ENCODE measurements around the gene GRAPL.
"Not testable (repeated sequence)": the region's sequence is repeated elsewhere in the genome, so short reads cannot be mapped to it uniquely, and the experiment has no call there.

Gene GRAPL

GRCh38 chr17:19133793-19134192, 6.4 kb downstream of the GRAPL start:
- DNase-seq (ENCODE audit: low spot score); H3K4me3 ChIP-seq; H3K27ac ChIP-seq: not testable (repeated sequence)

- not testable (repeated sequence) for DNase-seq (ENCODE audit: low spot score); H3K27ac ChIP-seq; H3K4me3 ChIP-seq
Measured at GRCh38 chr17:19135391-19135790, 8.0 kb downstream of the GRAPL start.

GRCh38 chr17:19136138-19136537, 8.7 kb downstream of the GRAPL start:
- H3K4me3 ChIP-seq, H3K27ac ChIP-seq: not testable (repeated sequence)

GRCh38 chr17:19136605-19137004, 9.2 kb downstream of the GRAPL start:
- H3K4me3 ChIP-seq; DNase-seq (ENCODE audit: low spot score); H3K27ac ChIP-seq: not testable (repeated sequence)

More at GRCh38 chr17:19136138-19136537, 8.7 kb downstream of the GRAPL start:
- not testable (repeated sequence) for DNase-seq (ENCODE audit: low spot score)

- not testable (repeated sequence) for H3K27ac ChIP-seq; H3K4me3 ChIP-seq; DNase-seq (ENCODE audit: low spot score)
Measured at GRCh38 chr17:19137959-19138358, 10.6 kb downstream of the GRAPL start.

- not testable (repeated sequence) for H3K4me3 ChIP-seq; DNase-seq (ENCODE audit: low spot score)
- peak overlapping the region in 1 of 2 donors; percentile 75 for H3K27ac ChIP-seq
Measured at GRCh38 chr17:19141366-19142155, 14.2 kb downstream of the GRAPL start.

GRCh38 chr17:19142419-19142818, 15.0 kb downstream of the GRAPL start:
- H3K27ac ChIP-seq, result peak overlapping the region in 1 of 2 donors; percentile 48
- H3K4me3 ChIP-seq; DNase-seq (ENCODE audit: low spot score): not testable (repeated sequence)

GRCh38 chr17:19143097-19143777, 15.8 kb downstream of the GRAPL start:
- H3K4me3 ChIP-seq; DNase-seq (ENCODE audit: low spot score); H3K27ac ChIP-seq: not testable (repeated sequence)

- H3K4me3 ChIP-seq; DNase-seq (ENCODE audit: low spot score); H3K27ac ChIP-seq: not testable (repeated sequence)
Measured at GRCh38 chr17:19144373-19144772, 17.0 kb downstream of the GRAPL start.

GRCh38 chr17:19145471-19145870, 18.1 kb downstream of the GRAPL start:
- DNase-seq (ENCODE audit: low spot score); H3K4me3 ChIP-seq; H3K27ac ChIP-seq: not testable (repeated sequence)

GRCh38 chr17:19150678-19151615, 23.6 kb downstream of the GRAPL start:
- H3K4me3 ChIP-seq; H3K27ac ChIP-seq; DNase-seq (ENCODE audit: low spot score): not testable (repeated sequence)

GRCh38 chr17:19157628-19158027, 30.2 kb downstream of the GRAPL start:
- H3K4me3 ChIP-seq; DNase-seq (ENCODE audit: low spot score); H3K27ac ChIP-seq: not testable (repeated sequence)

- H3K27ac ChIP-seq; H3K4me3 ChIP-seq; DNase-seq (ENCODE audit: low spot score): not testable (repeated sequence)
Measured at GRCh38 chr17:19158478-19158877, 31.1 kb downstream of the GRAPL start.

GRCh38 chr17:19158938-19159337, 31.5 kb downstream of the GRAPL start:
- H3K27ac ChIP-seq; DNase-seq (ENCODE audit: low spot score); H3K4me3 ChIP-seq: not testable (repeated sequence)

- H3K27ac ChIP-seq; DNase-seq (ENCODE audit: low spot score); H3K4me3 ChIP-seq: not testable (repeated sequence)
Measured at GRCh38 chr17:19161308-19162107, 34.1 kb downstream of the GRAPL start.

GRCh38 chr17:19162384-19163216, 35.2 kb downstream of the GRAPL start:
- DNase-seq (ENCODE audit: low spot score); H3K4me3 ChIP-seq; H3K27ac ChIP-seq: not testable (repeated sequence)

- not testable (repeated sequence) for H3K27ac ChIP-seq; H3K4me3 ChIP-seq; DNase-seq (ENCODE audit: low spot score)
Measured at GRCh38 chr17:19174422-19174821, 47.0 kb downstream of the GRAPL start.
